ENCODE data around the gene MARK3. TPM values are rescaled to one million over a fixed set of nuclear protein-coding genes. Genes with fewer than 3 reads are reported as not detected.

The MARK3 gene
- total and polyA plus RNA-seq, 2 of the 13 experiments (the other 11 are each of a cell fraction or from before 2014, with no cell fraction given), result 47.7 to 56.6 TPM

DNA sequence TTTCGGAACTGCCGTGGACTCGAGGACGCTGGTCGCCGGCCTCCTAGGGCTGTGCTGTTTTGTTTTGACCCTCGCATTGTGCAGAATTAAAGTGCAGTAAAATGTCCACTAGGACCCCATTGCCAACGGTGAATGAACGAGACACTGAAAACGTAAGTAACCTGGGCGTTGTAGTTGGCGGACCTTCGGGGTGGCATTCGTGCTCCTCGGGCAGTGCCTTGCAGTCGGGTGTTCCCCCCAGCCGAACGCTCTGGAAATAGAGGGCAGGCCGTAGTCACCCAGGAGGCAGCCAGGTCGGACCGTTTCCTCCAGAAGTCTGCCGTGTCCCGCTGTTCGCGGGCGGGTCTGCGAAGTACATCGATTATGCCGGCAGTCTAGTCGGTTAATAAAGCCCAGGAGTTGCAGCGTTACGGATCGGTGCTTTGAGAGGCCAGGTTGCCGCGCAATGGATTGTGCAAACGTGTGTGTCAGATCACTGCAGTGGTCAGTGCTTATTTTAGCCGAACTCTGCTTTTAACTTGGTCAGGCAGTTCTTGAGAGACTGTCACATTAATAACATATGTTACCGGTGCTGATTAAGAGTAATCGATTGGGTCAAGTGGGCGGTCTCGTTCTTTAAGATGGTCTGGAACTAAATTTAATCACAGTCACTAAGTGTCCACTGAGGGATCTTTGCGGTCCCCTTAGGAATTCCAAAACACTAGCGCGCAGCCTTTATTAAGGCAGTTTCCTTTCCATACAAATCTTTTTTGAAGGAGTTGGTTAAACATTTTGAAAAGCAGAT lies 906 bp downstream of the MARK3 start (continued):
- TF ChIP-seq CEBPB (IDR thresholded peaks at IDR 0.05; ENCODE audit: borderline replicate concordance, low read depth, low read length) (peak; percentile 82), ZFP36L1 (CRISPR knock-in tag; IDR thresholded peaks at IDR 0.05) (no peak), SMYD3 (CRISPR knock-in tag; IDR thresholded peaks at IDR 0.05) (no peak), NFE2L1 (CRISPR knock-in tag; IDR thresholded peaks at IDR 0.05; ENCODE audit: borderline replicate concordance) (no peak), ZNF749 (CRISPR knock-in tag; IDR thresholded peaks at IDR 0.05; ENCODE audit: borderline replicate concordance) (no peak), ZNF354B (CRISPR knock-in tag; IDR thresholded peaks at IDR 0.05) (no peak), TCF7L2 (IDR thresholded peaks at IDR 0.05; ENCODE audit: low read depth, low read length) (no peak), ZNF543 (CRISPR knock-in tag; IDR thresholded peaks at IDR 0.05) (no peak), ZFAT (CRISPR knock-in tag; conservative IDR thresholded peaks at IDR 0.05) (no peak), ZNF333 (CRISPR knock-in tag; IDR thresholded peaks at IDR 0.05; ENCODE audit: borderline replicate concordance) (0 out of 2 replicates have a peak, but pooled peaks have one; percentile 4), HES4 (CRISPR knock-in tag; IDR thresholded peaks at IDR 0.05; ENCODE audit: borderline replicate concordance) (0 out of 2 replicates have a peak, but pooled peaks have one; percentile 6), ZFP90 (CRISPR knock-in tag; IDR thresholded peaks at IDR 0.05; ENCODE audit: borderline replicate concordance) (no peak), KMT2A (CRISPR knock-in tag; IDR thresholded peaks at IDR 0.05) (peak; percentile 78; the same call in 1 of the 2 replicates), ZNF619 (CRISPR knock-in tag; IDR thresholded peaks at IDR 0.05) (no peak), GATAD1 (CRISPR knock-in tag; IDR thresholded peaks at IDR 0.05) (0 out of 2 replicates have a peak, but pooled peaks have one; percentile 15), ZNF225 (CRISPR knock-in tag; IDR thresholded peaks at IDR 0.05) (no peak), WIZ (CRISPR knock-in tag; IDR thresholded peaks at IDR 0.05) (no peak), YY1 (IDR thresholded peaks at IDR 0.05; ENCODE audit: insufficient read depth, insufficient replicate concordance, low read depth, low read length) (no peak), TBX2 (CRISPR knock-in tag; IDR thresholded peaks at IDR 0.05; ENCODE audit: borderline replicate concordance) (no peak), MXI1 (IDR thresholded peaks at IDR 0.05; ENCODE audit: borderline replicate concordance, low read depth, low read length) (no peak), SIN3A (IDR thresholded peaks at IDR 0.05; ENCODE audit: borderline replicate concordance, low read depth, low read length) (peak; percentile 19; the same call in 1 of the 2 replicates), ZNF33B (CRISPR knock-in tag; IDR thresholded peaks at IDR 0.05) (no peak)
- TF ChIP-seq, protein P1, sequence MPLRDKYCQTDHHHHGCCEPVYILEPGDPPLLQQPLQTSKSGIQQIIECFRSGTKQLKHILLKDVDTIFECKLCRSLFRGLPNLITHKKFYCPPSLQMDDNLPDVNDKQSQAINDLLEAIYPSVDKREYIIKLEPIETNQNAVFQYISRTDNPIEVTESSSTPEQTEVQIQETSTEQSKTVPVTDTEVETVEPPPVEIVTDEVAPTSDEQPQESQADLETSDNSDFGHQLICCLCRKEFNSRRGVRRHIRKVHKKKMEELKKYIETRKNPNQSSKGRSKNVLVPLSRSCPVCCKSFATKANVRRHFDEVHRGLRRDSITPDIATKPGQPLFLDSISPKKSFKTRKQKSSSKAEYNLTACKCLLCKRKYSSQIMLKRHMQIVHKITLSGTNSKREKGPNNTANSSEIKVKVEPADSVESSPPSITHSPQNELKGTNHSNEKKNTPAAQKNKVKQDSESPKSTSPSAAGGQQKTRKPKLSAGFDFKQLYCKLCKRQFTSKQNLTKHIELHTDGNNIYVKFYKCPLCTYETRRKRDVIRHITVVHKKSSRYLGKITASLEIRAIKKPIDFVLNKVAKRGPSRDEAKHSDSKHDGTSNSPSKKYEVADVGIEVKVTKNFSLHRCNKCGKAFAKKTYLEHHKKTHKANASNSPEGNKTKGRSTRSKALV (CRISPR knock-in tag; IDR thresholded peaks at IDR 0.05), result peak; percentile 63; the same call in 1 of the 2 replicates
- TF ChIP-seq, protein P2, sequence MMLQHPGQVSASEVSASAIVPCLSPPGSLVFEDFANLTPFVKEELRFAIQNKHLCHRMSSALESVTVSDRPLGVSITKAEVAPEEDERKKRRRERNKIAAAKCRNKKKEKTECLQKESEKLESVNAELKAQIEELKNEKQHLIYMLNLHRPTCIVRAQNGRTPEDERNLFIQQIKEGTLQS (CRISPR knock-in tag; IDR thresholded peaks at IDR 0.05), result no peak
- TF ChIP-seq, protein P3, sequence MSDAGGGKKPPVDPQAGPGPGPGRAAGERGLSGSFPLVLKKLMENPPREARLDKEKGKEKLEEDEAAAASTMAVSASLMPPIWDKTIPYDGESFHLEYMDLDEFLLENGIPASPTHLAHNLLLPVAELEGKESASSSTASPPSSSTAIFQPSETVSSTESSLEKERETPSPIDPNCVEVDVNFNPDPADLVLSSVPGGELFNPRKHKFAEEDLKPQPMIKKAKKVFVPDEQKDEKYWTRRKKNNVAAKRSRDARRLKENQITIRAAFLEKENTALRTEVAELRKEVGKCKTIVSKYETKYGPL (CRISPR knock-in tag; IDR thresholded peaks at IDR 0.05), result no peak
- TF ChIP-seq, protein P4, sequence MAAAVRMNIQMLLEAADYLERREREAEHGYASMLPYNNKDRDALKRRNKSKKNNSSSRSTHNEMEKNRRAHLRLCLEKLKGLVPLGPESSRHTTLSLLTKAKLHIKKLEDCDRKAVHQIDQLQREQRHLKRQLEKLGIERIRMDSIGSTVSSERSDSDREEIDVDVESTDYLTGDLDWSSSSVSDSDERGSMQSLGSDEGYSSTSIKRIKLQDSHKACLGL (CRISPR knock-in tag; IDR thresholded peaks at IDR 0.05), result 0 out of 2 replicates have a peak, but pooled peaks have one; percentile 9
- TF ChIP-seq, protein P5, sequence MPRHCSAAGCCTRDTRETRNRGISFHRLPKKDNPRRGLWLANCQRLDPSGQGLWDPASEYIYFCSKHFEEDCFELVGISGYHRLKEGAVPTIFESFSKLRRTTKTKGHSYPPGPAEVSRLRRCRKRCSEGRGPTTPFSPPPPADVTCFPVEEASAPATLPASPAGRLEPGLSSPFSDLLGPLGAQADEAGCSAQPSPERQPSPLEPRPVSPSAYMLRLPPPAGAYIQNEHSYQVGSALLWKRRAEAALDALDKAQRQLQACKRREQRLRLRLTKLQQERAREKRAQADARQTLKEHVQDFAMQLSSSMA (CRISPR knock-in tag; IDR thresholded peaks at IDR 0.05), result no peak
